A549 treated with AZD2906 at 1 μM for 4 hours (cell line): ENCODE data around the gene TOM1L2. TPM values are rescaled to one million over a fixed set of nuclear protein-coding genes. Genes with fewer than 3 reads are reported as not detected.

ENCODE experiments used
- total RNA-seq: library from RNA; stranded (reverse); fragments of 200-300 nt; extraction: Qiagen RNA extraction; gene quantifications from 5 replicates; pipeline ENCODE4 v1.2.3, GENCODE V29; 2022

TOM1L2 gene
- 19.1 to 24.2 TPM (median 21.0 TPM) in 5 replicates for total RNA-seq

GRCh38 chr17:17972126-17972951, at the start of gene TOM1L2, which contains the start of gene DRC3:
TOM1L2 (minus strand) TSS chr17:17972400; CDS start chr17:17972313, 87 bp downstream.
DRC3 (plus strand) TSS chr17:17972862; CDS start chr17:17977599, 4,737 bp downstream.

GRCh38 chr17:17836818-17837379, 135.3 kb downstream of the TOM1L2 start, which contains the start of gene SREBF1:
SREBF1 (minus strand) TSS chr17:17836986; CDS start chr17:17836817, 169 bp downstream.

Other genes with a start within 250 kb of the TOM1L2 start
- gene SREBF1, start 135.4 kb downstream of the TOM1L2 start, total RNA-seq, result 65.8 to 78.1 TPM (median 72.9 TPM) in 5 replicates
- gene DRC3, start 462 bp upstream of the TOM1L2 start, total RNA-seq, result 2.0 to 2.5 TPM (median 2.1 TPM) in 5 replicates
- 23.0 to 29.4 TPM (median 28.1 TPM) in 5 replicates for gene ATPAF2, start 66.8 kb upstream of the TOM1L2 start, total RNA-seq
- gene GID4, start 67.0 kb upstream of the TOM1L2 start, total RNA-seq, result 9.2 to 11.4 TPM (median 10.9 TPM) in 5 replicates
- gene DRG2, start 115.5 kb upstream of the TOM1L2 start, total RNA-seq, result 47.0 to 54.4 TPM (median 50.7 TPM) in 5 replicates
- gene MYO15A, start 136.4 kb upstream of the TOM1L2 start, total RNA-seq, result 0.45 to 0.56 TPM (median 0.52 TPM) in 5 replicates
- 45.6 to 51.8 TPM (median 49.4 TPM) in 5 replicates for gene ALKBH5, start 211.4 kb upstream of the TOM1L2 start, total RNA-seq